Body of pancreas (tissue), 4 donors: ENCODE measurements around the gene MKI67.

ENCODE experiments used
- POLR2A ChIP-seq, 3 donors: fragments of 450-650 bp; IDR thresholded peaks; one replicate each; pipeline ENCODE4 v1.6.1; 2016; ENCODE audit warnings: antibody characterized with exemption in 3 of 3, mild to moderate bottlenecking in 2 of 3
- TF ChIP-seq, protein P1 (sequence below), 7 experiments: fragments of 450-650 bp in 4 of 7; fragments of 200-600 bp in 3 of 7; sonication (generic) in 3 of 7; IDR thresholded peaks; one replicate each; pipeline ENCODE4 v1.5.1; 2016 to 2019; ENCODE audit warnings: antibody characterized with exemption in 7 of 7

DNA sequence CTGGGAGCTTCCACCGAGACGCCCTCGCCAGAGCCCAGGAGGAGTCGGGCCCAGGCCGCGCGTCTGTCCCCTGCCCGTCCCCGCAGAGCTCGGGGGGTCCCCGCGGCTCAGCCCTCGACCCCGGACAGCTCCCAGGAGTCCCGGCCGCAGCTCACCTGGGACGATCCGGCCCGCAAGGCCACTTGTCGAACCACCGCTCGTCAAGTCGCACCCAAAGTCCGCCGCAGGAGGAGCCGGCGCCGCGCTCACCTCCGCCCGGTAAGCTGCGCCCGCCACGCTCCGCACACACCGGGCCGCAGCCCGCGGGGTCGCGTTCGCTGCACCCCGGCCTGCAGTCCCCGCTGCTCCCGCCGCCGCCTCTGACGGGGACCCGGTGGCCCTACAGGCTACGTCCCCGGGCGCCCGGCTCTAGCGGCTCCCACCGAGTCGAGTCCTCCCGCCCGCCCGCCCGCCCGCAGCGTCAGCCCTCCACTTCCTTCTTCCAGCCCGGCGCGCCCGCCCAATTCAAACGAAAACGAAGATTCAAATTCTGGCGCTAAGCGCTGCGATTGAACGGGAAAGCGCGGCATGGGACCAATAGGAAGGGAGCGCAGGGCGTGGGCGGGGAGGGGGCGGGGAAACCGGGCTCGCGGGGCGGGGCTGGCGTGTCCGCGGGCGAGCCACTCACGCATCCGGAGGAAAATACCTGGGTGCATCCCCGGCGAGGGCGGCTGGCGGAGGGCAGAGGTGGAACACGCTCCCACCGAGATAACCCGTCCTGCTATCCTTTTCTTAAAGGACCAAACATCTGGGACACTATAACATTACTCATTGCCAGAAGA is at the start of gene MKI67:
- TF ChIP-seq, protein P1, sequence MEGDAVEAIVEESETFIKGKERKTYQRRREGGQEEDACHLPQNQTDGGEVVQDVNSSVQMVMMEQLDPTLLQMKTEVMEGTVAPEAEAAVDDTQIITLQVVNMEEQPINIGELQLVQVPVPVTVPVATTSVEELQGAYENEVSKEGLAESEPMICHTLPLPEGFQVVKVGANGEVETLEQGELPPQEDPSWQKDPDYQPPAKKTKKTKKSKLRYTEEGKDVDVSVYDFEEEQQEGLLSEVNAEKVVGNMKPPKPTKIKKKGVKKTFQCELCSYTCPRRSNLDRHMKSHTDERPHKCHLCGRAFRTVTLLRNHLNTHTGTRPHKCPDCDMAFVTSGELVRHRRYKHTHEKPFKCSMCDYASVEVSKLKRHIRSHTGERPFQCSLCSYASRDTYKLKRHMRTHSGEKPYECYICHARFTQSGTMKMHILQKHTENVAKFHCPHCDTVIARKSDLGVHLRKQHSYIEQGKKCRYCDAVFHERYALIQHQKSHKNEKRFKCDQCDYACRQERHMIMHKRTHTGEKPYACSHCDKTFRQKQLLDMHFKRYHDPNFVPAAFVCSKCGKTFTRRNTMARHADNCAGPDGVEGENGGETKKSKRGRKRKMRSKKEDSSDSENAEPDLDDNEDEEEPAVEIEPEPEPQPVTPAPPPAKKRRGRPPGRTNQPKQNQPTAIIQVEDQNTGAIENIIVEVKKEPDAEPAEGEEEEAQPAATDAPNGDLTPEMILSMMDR (IDR thresholded peaks at IDR 0.05): no peak
- TF ChIP-seq POLR2A (IDR thresholded peaks at IDR 0.05): no peak
